K562 (cell line): Measurements from ENCODE around the gene HOXB4. TPM values are rescaled to one million over a fixed set of nuclear protein-coding genes. Genes with fewer than 3 reads are reported as not detected.

Experiments used
- BCOR ChIP-seq: fragments of 450-650 bp; IDR thresholded peaks from 2 replicates; pipeline ENCODE4 v1.6.1; 2016
- GTF2E2 ChIP-seq: fragments of 200-800 bp; sonication (Bioruptor generic); IDR thresholded peaks from 2 replicates; pipeline ENCODE4 v1.6.1; 2016; ENCODE audit warnings: missing genetic modification characterization, missing compliant biosample characterization
- HDAC1 ChIP-seq, 2 experiments: fragments of 450-650 bp; IDR thresholded peaks; 2 replicates each; pipeline ENCODE4 v1.6.1; 2016 to 2017; ENCODE audit warnings: inconsistent platforms in 1 of 2, mild to moderate bottlenecking in 1 of 2, moderate library complexity in 1 of 2
- HMGN3 ChIP-seq: IDR thresholded peaks from 2 replicates; pipeline ENCODE4 v1.6.1; 2011; ENCODE audit warnings: borderline replicate concordance, low read depth, mild to moderate bottlenecking, mixed read lengths, low read length; ENCODE audit not compliant: insufficient read length; ENCODE audit errors: extremely low read depth
- HNRNPH1 ChIP-seq: fragments of 200-400 bp; formaldehyde crosslinking; optimal IDR thresholded peaks from 2 replicates; pipeline ENCODE3; 2017; ENCODE audit warnings: low read depth, mild to moderate bottlenecking, low read length, moderate library complexity
- MBD2 ChIP-seq: sonication (generic); IDR thresholded peaks from 2 replicates; pipeline ENCODE4 v1.6.1; 2016; ENCODE audit warnings: low read depth, borderline replicate concordance
- NCOA2 ChIP-seq, 2 experiments: fragments of 450-650 bp; IDR thresholded peaks; 2 replicates each; pipeline ENCODE4 v1.6.1; 2018; ENCODE audit warnings: mild to moderate bottlenecking in 2 of 2, moderate library complexity in 1 of 2; ENCODE audit not compliant: partially characterized antibody in 2 of 2
- NR2F6 ChIP-seq: fragments of 450-650 bp; formaldehyde crosslinking; IDR thresholded peaks from 2 replicates; pipeline ENCODE4 v1.4.0; 2020; ENCODE audit warnings: mild to moderate bottlenecking
- PHF20 ChIP-seq: fragments of 450-650 bp; IDR thresholded peaks from 2 replicates; pipeline ENCODE4 v1.6.1; 2018; ENCODE audit not compliant: partially characterized antibody
- PML ChIP-seq: IDR thresholded peaks from 2 replicates; pipeline ENCODE4 v1.6.1; 2012; ENCODE audit warnings: low read length, inconsistent platforms
- PTRF ChIP-seq: fragments of 450-650 bp; IDR thresholded peaks from 2 replicates; pipeline ENCODE4 v1.6.1; 2016; ENCODE audit warnings: mild to moderate bottlenecking, missing genetic modification characterization, missing compliant biosample characterization
- RAD21 ChIP-seq, 2 experiments: fragments of 250-450 bp in 1 of 2; fragments of 450-650 bp in 1 of 2; sonication (Bioruptor Pico) in 1 of 2; formaldehyde crosslinking in 1 of 2; IDR thresholded peaks in 1 of 2; conservative IDR thresholded peaks in 1 of 2; 2 replicates each; pipeline versions ENCODE4 v1.4.0 to v1.8.0; 2020 to 2022; ENCODE audit warnings: mild to moderate bottlenecking in 2 of 2, moderate library complexity in 1 of 2
- RFX7 ChIP-seq: fragments of 250-450 bp; sonication (Bioruptor Pico); IDR thresholded peaks from 2 replicates; pipeline ENCODE4 v1.5.1; 2021; ENCODE audit warnings: mild to moderate bottlenecking
- SIN3A ChIP-seq, 2 experiments: fragments of 150-350 bp in 1 of 2; IDR thresholded peaks; 2 replicates each; pipeline ENCODE4 v1.6.1; 2011 to 2016; ENCODE audit warnings: borderline replicate concordance in 2 of 2, low read depth in 2 of 2, low read length in 2 of 2, mild to moderate bottlenecking in 2 of 2, moderate library complexity in 2 of 2; ENCODE audit not compliant: control insufficient read depth in 1 of 2
- SRSF7 ChIP-seq: fragments of 200-400 bp; formaldehyde crosslinking; optimal IDR thresholded peaks from 2 replicates; pipeline ENCODE3; 2017; ENCODE audit warnings: mild to moderate bottlenecking, low read depth, low read length
- YY1 ChIP-seq, 3 experiments: IDR thresholded peaks; 2 replicates each; pipeline ENCODE4 v1.6.1; 2011; ENCODE audit warnings: low read length in 2 of 3, mild to moderate bottlenecking in 2 of 3, moderate library complexity in 2 of 3, borderline replicate concordance in 1 of 3, control low read depth in 1 of 3, low read depth in 1 of 3; ENCODE audit not compliant: insufficient read depth in 3 of 3, insufficient replicate concordance in 2 of 3, control insufficient read depth in 1 of 3, insufficient read length in 1 of 3; ENCODE audit errors: extremely low read depth in 1 of 3
- ZBTB17 ChIP-seq: fragments of 450-650 bp; formaldehyde crosslinking; IDR thresholded peaks from 2 replicates; pipeline ENCODE4 v1.4.0; 2020; ENCODE audit warnings: mild to moderate bottlenecking
- ZNF146 ChIP-seq: IDR thresholded peaks from one replicate; pipeline ENCODE4 v1.6.1; 2018; ENCODE audit warnings: missing compliant biosample characterization; ENCODE audit not compliant: unreplicated experiment
- ZNF445 ChIP-seq: fragments of 250-450 bp; sonication (Bioruptor Pico); IDR thresholded peaks from 2 replicates; pipeline ENCODE4 v1.4.0; 2020; ENCODE audit warnings: low read depth, mild to moderate bottlenecking, moderate library complexity
- ZNF584 ChIP-seq: fragments of 200-800 bp; sonication (Bioruptor generic); IDR thresholded peaks from 2 replicates; pipeline ENCODE4 v1.6.1; 2016; ENCODE audit warnings: low read depth, mild to moderate bottlenecking, missing genetic modification characterization, missing compliant biosample characterization
- polyA plus RNA-seq, 8 experiments: library from polyadenylated mRNA; depleted of rRNA in 4 of 8; stranded (reverse) in 5 of 8; unstranded in 3 of 8; fragments of >200 nt; fragmentation: Nextera tagmentation in 2 of 8; fragmentation: Illumina TruSeq in 1 of 8; extraction: Ambion mirVana in 2 of 8; extraction: Trizol in 1 of 8; gene quantifications; 2 replicates each; pipeline versions ENCODE4 v1.2.1 to v1.2.3, GENCODE V29; 2011 to 2014; ENCODE audit warnings: inconsistent platforms in 1 of 8, missing spikeins in 1 of 8
- total RNA-seq, 7 experiments: library from RNA; depleted of rRNA in 6 of 7; stranded (reverse); fragments of >200 nt in 6 of 7; fragmentation: Illumina TruSeq in 2 of 7; extraction: Trizol in 2 of 7; gene quantifications; 2 replicates each; pipeline versions ENCODE4 v1.2.1 to v1.2.3, GENCODE V29; 2011 to 2021; ENCODE audit warnings: low replicate concordance in 1 of 7
- TF ChIP-seq, protein P1 (sequence below): fragments of 450-650 bp; conservative IDR thresholded peaks from 2 replicates; pipeline ENCODE4 v1.6.1; 2016; ENCODE audit warnings: missing genetic modification characterization, low read depth, mild to moderate bottlenecking, control low read depth, missing compliant biosample characterization
- TF ChIP-seq, protein P2 (sequence below): fragments of 200-800 bp; sonication (Bioruptor generic); IDR thresholded peaks from 2 replicates; pipeline ENCODE4 v1.6.1; 2017; ENCODE audit warnings: missing genetic modification characterization, missing compliant biosample characterization
- TF ChIP-seq, protein P3 (sequence below): sonication (generic); formaldehyde crosslinking; IDR thresholded peaks from 2 replicates; pipeline ENCODE4 v1.8.0; 2022; ENCODE audit warnings: mild to moderate bottlenecking, low read depth, missing genetic modification reagents

The HOXB4 gene
- total and polyA plus RNA-seq, 9 of the 15 experiments (the other 6 are each of a cell fraction or from before 2014, with no cell fraction given) = 1.6 to 34.9 (median 14.9) TPM

DNA sequence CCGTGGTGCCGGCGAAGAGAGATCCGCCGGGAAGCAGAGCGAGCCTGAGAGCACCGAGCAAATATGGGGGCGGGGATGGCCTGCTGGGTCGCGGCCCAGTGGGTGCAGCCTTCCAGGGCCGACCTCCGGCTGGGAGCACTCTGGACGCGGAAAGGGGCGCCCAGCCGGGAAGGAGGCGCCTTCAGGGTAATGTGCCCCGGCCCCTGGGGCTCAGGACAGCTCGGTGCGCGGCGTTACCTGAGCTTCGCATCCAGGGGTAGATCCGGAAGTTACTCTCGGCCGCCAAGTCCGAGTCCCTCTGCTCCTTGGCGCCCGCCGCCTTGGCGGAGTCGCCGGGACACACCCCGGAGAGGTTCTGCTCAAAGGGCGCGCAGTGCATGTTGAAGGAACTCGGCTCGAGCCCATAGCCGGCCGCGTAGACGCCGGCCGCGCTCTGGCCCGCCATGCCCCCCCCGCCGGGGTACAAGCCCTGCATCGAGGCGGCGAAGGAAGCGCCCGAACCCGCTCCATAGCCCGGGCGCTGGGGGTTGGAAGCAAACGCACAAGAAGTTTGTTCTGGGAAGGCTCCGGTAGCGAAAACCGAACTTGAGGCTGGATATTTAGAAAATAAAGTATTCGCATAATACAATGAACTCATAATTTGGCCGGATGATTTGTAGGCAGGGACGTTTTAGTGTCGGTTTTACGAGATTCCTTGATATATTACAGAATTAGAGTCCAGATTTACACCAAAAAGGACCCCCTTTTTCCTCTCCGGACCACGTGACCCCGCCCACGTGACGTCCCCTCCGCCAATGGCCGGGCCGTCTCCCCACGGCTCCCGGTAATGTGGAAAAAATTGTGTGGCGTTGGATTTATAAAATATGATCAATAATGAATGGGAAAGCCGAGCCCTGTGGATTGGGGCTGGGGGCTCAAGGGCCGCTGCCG, 32.4 kb upstream of the HOXB4 start, which contains the start of gene HOXB7 (continued):
- TF ChIP-seq ZBTB17 (no peak), MBD2 (no peak), ZNF146 (no peak), NR2F6 (CRISPR knock-in tag) (no peak), HNRNPH1 (no peak), PHF20 (no peak), ZNF445 (CRISPR knock-in tag) (no peak), PML (no peak; the same call in 1 of the 2 replicates), SRSF7 (no peak), BCOR (no peak), GTF2E2 (tag) (no peak), HDAC1 (IDR thresholded peaks at IDR 0.05) (no peak), RAD21 (CRISPR knock-in tag; conservative IDR thresholded peaks at IDR 0.05 in 1 of 2, IDR thresholded peaks at IDR 0.05 in 1 of 2) (no peak), NCOA2 (IDR thresholded peaks at IDR 0.05; ENCODE audit: partially characterized antibody in 2 of 2) (no peak), PTRF (tag) (no peak), ZNF584 (CRISPR knock-in tag) (no peak), RFX7 (CRISPR knock-in tag) (no peak), YY1 (IDR thresholded peaks at IDR 0.05; ENCODE audit: borderline replicate concordance in 1 of 3, control insufficient read depth in 1 of 3, extremely low read depth in 1 of 3, insufficient read depth in 3 of 3, insufficient read length in 1 of 3, insufficient replicate concordance in 2 of 3, low read depth in 1 of 3, low read length in 2 of 3) (peak in 2 of 3 experiments; percentile 22 to 39), HMGN3 (peak; percentile 73), SIN3A (IDR thresholded peaks at IDR 0.05; ENCODE audit: borderline replicate concordance in 2 of 2, control insufficient read depth in 1 of 2, low read depth in 2 of 2, low read length in 2 of 2) (no peak)
- TF ChIP-seq, protein P1, sequence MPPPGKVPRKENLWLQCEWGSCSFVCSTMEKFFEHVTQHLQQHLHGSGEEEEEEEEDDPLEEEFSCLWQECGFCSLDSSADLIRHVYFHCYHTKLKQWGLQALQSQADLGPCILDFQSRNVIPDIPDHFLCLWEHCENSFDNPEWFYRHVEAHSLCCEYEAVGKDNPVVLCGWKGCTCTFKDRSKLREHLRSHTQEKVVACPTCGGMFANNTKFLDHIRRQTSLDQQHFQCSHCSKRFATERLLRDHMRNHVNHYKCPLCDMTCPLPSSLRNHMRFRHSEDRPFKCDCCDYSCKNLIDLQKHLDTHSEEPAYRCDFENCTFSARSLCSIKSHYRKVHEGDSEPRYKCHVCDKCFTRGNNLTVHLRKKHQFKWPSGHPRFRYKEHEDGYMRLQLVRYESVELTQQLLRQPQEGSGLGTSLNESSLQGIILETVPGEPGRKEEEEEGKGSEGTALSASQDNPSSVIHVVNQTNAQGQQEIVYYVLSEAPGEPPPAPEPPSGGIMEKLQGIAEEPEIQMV (tag) = no peak
- TF ChIP-seq, protein P2, sequence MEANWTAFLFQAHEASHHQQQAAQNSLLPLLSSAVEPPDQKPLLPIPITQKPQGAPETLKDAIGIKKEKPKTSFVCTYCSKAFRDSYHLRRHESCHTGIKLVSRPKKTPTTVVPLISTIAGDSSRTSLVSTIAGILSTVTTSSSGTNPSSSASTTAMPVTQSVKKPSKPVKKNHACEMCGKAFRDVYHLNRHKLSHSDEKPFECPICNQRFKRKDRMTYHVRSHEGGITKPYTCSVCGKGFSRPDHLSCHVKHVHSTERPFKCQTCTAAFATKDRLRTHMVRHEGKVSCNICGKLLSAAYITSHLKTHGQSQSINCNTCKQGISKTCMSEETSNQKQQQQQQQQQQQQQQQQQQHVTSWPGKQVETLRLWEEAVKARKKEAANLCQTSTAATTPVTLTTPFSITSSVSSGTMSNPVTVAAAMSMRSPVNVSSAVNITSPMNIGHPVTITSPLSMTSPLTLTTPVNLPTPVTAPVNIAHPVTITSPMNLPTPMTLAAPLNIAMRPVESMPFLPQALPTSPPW (CRISPR knock-in tag) = peak; percentile 71
- TF ChIP-seq, protein P3, sequence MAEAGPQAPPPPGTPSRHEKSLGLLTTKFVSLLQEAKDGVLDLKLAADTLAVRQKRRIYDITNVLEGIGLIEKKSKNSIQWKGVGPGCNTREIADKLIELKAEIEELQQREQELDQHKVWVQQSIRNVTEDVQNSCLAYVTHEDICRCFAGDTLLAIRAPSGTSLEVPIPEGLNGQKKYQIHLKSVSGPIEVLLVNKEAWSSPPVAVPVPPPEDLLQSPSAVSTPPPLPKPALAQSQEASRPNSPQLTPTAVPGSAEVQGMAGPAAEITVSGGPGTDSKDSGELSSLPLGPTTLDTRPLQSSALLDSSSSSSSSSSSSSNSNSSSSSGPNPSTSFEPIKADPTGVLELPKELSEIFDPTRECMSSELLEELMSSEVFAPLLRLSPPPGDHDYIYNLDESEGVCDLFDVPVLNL (CRISPR knock-in tag) = no peak
